ENCODE measurements around the gene TRIM2.

The TRIM2 gene

DNA sequence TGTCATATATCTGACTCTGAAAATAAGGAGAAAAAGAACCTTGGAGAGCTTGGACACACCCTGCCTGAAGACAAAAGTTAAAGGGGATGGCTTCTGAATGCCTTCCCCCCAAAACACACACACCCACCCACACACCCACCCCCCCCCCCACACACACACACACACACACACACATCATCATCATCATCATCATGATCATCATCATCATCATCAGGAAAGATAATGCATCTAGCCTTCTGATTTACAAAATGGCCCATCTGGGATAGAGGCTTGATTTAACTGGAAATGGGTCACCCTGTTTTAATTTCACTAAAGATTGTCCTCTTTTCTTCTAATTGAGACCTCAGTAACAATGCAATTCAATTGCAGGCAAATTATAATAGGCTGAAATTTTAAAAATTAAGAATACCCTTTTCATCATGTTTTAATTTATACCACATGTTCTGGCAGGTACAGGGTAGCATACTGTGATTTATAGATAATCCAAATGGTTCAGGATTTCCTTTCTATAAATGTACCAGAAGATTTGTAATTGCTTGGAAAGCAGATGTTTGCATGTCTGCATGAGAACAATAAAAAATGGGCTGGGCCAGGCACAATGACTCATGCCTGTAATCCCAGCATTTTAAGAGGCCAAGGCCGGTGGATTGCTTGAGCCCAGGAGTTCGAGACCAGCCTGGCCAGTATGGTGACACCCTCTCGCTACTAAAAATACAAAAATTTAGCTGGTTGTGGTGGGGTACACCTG is 56.5 kb downstream of the TRIM2 start:
- TF ChIP-seq, protein P1, sequence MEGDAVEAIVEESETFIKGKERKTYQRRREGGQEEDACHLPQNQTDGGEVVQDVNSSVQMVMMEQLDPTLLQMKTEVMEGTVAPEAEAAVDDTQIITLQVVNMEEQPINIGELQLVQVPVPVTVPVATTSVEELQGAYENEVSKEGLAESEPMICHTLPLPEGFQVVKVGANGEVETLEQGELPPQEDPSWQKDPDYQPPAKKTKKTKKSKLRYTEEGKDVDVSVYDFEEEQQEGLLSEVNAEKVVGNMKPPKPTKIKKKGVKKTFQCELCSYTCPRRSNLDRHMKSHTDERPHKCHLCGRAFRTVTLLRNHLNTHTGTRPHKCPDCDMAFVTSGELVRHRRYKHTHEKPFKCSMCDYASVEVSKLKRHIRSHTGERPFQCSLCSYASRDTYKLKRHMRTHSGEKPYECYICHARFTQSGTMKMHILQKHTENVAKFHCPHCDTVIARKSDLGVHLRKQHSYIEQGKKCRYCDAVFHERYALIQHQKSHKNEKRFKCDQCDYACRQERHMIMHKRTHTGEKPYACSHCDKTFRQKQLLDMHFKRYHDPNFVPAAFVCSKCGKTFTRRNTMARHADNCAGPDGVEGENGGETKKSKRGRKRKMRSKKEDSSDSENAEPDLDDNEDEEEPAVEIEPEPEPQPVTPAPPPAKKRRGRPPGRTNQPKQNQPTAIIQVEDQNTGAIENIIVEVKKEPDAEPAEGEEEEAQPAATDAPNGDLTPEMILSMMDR (IDR thresholded peaks at IDR 0.05; ENCODE audit: low read length, missing control alignments), result no peak
- no peak overlapping the region for H3K4me3 ChIP-seq (replicated peaks; ENCODE audit: low read depth, low read length)
- DNase-seq (ENCODE audit: low read depth), result peak; percentile 53

GRCh38 chr4:153261461-153261860 is 57.2 kb downstream of the TRIM2 start:
- no peak overlapping the region for H3K4me3 ChIP-seq (replicated peaks; ENCODE audit: low read depth, low read length)
- DNase-seq (ENCODE audit: low read depth), result no peak
- TF ChIP-seq, protein P1 (IDR thresholded peaks at IDR 0.05; ENCODE audit: low read length, missing control alignments), result no peak

- no peak overlapping the region for H3K4me3 ChIP-seq (replicated peaks; ENCODE audit: low read depth, low read length)
- TF ChIP-seq, protein P1 (IDR thresholded peaks at IDR 0.05; ENCODE audit: low read length, missing control alignments), result no peak
- DNase-seq (ENCODE audit: low read depth), result no peak
Measured at GRCh38 chr4:153261914-153262313, 57.7 kb downstream of the TRIM2 start.

GRCh38 chr4:153265306-153266047 is 61.2 kb downstream of the TRIM2 start:
- TF ChIP-seq, protein P1 (IDR thresholded peaks at IDR 0.05; ENCODE audit: low read length, missing control alignments), result no peak
- no peak overlapping the region for H3K4me3 ChIP-seq (replicated peaks; ENCODE audit: low read depth, low read length)
- DNase-seq (ENCODE audit: low read depth), result no peak

DNA sequence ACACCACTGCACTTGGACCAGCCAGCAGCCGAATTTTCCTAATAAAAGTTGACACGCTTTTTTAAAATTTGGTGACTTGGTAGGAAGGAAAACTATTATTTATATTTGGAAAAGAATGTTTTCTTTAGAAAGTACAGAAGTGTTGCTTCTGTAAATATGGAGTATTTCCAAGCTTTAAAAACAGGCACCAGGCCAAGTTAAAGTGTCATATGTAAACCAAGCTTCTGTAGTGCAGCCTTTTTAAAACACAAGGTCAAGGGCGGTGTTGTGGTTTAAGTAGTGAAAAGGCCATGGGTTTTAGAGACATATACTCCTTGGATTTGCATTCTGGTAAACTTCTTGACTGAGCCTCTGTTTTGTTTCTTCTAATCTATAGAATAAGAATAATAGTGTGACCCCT is 62.7 kb downstream of the TRIM2 start:
- TF ChIP-seq, protein P1 (IDR thresholded peaks at IDR 0.05; ENCODE audit: low read length, missing control alignments), result no peak
- DNase-seq (ENCODE audit: low read depth), result peak; percentile 33
- no peak overlapping the region for H3K4me3 ChIP-seq (replicated peaks; ENCODE audit: low read depth, low read length)

DNA sequence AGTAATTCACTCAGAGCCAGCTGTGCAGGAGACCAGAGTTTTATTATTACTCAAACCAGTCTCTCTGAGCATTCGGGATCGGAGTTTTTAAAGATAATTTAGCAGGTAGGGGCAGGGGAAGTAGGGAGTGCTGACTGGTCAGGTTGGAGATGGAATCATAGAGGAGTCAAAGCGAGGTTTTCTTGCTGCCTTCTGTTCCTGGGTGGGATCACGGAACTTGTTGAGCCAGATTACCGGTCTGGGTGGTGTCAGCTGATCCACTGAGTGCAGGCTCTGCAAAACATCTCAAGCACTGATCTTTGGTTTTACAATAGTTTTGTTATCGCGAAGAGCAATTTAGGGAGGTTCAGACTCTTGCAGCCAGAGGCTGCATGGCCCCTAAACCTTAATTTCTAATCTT is 63.6 kb downstream of the TRIM2 start:
- TF ChIP-seq, protein P1 (IDR thresholded peaks at IDR 0.05; ENCODE audit: low read length, missing control alignments), result no peak
- no peak for DNase-seq (ENCODE audit: low read depth)
- H3K4me3 ChIP-seq (replicated peaks; ENCODE audit: low read depth, low read length), result no peak overlapping the region
